RPMI8226 (cell line): ENCODE results near the gene DVL1.
A peak's percentile ranks its signal among the peaks of the same experiment; 100 is the strongest.
"Not testable (repeated sequence)": the region's sequence is repeated elsewhere in the genome, so short reads cannot be mapped to it uniquely, and the experiment has no call there.

Source experiments
- DNase-seq: peaks from one replicate; pipeline ENCODE4 v3.0.0-alpha.2; 2015

DVL1 gene

GRCh38 chr1:1373051-1373814 lies 24.0 kb upstream of the DVL1 start:
- DNase-seq = no peak

- DNase-seq = peak; percentile 83
Measured at GRCh38 chr1:1371746-1372711, 22.8 kb upstream of the DVL1 start.

GRCh38 chr1:1371364-1371745 lies 22.1 kb upstream of the DVL1 start:
- peak; percentile 51 for DNase-seq

GRCh38 chr1:1370771-1371300 lies 21.6 kb upstream of the DVL1 start:
- DNase-seq = no peak

GRCh38 chr1:1370094-1370493 lies 20.9 kb upstream of the DVL1 start:
- not testable (repeated sequence) for DNase-seq

GRCh38 chr1:1367315-1367714 lies 18.1 kb upstream of the DVL1 start:
- no peak for DNase-seq

- no peak for DNase-seq
Measured at GRCh38 chr1:1366699-1367066, 17.5 kb upstream of the DVL1 start.

- no peak for DNase-seq
Measured at GRCh38 chr1:1365875-1366698, 16.9 kb upstream of the DVL1 start.

- no peak for DNase-seq
Measured at GRCh38 chr1:1364266-1364665, 15.0 kb upstream of the DVL1 start.

- DNase-seq = no peak
Measured at GRCh38 chr1:1361982-1362423, 12.8 kb upstream of the DVL1 start.

GRCh38 chr1:1361233-1361981 lies 12.2 kb upstream of the DVL1 start:
- no peak for DNase-seq

- DNase-seq = no peak
Measured at GRCh38 chr1:1360506-1361169, 11.4 kb upstream of the DVL1 start.

GRCh38 chr1:1359664-1360468 lies 10.6 kb upstream of the DVL1 start:
- no peak for DNase-seq

GRCh38 chr1:1359308-1359663 lies 10.1 kb upstream of the DVL1 start:
- no peak for DNase-seq

- no peak for DNase-seq
Measured at GRCh38 chr1:1358433-1359271, 9.4 kb upstream of the DVL1 start, which contains the start of gene MXRA8. MXRA8 (minus strand) TSS chr1:1358555; CDS start chr1:1358504, 51 bp downstream.

- DNase-seq = no peak
Measured at GRCh38 chr1:1357871-1358432, 8.7 kb upstream of the DVL1 start.

GRCh38 chr1:1356796-1357401 lies 7.7 kb upstream of the DVL1 start:
- DNase-seq = peak; percentile 48

GRCh38 chr1:1356166-1356795 lies 7.1 kb upstream of the DVL1 start:
- no peak for DNase-seq
